Measurements from ENCODE around the gene HEPHL1.
"Not testable (repeated sequence)": the region's sequence is repeated elsewhere in the genome, so short reads cannot be mapped to it uniquely, and the experiment has no call there.

Gene HEPHL1, protein sequence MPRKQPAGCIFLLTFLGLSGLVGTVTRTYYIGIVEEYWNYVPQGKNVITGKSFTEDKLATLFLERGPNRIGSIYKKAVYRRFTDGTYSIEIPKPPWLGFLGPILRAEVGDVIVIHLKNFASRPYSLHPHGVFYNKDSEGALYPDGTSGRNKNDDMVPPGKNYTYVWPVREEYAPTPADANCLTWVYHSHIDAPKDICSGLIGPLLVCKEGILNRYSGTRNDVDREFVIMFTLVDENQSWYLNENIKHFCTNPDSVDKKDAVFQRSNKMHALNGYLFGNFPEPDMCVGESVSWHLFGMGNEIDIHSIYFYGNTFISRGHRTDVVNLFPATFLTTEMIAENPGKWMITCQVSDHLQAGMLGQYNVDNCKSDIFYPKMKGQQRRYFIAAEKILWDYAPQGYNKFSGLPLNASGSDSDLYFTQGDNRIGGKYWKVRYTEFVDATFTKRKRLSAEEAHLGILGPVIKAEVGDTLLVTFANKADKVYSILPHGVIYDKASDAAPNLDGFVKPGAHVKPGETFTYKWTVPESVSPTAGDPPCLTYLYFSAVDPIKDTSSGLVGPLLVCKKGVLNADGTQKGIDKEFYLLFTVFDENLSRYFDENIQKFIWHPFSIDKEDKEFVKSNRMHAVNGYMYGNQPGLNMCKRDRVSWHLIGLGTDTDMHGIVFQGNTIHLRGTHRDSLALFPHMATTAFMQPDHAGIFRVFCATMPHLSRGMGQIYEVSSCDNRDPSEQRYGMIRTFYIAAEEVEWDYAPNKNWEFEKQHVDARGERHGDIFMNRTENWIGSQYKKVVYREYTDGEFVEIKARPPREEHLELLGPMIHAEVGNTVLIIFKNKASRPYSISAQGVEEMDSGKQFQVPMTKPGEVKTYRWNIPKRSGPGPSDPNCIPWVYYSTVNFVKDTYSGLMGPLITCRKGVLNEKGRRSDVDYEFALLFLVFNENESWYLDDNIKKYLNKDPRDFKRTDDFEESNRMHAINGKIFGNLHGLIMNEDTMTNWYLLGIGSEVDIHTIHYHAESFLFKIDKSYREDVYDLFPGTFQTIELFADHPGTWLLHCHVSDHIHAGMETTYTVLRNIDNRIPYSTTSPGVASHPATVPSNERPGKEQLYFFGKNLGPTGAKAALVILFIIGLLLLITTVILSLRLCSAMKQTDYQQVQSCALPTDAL

DNA sequence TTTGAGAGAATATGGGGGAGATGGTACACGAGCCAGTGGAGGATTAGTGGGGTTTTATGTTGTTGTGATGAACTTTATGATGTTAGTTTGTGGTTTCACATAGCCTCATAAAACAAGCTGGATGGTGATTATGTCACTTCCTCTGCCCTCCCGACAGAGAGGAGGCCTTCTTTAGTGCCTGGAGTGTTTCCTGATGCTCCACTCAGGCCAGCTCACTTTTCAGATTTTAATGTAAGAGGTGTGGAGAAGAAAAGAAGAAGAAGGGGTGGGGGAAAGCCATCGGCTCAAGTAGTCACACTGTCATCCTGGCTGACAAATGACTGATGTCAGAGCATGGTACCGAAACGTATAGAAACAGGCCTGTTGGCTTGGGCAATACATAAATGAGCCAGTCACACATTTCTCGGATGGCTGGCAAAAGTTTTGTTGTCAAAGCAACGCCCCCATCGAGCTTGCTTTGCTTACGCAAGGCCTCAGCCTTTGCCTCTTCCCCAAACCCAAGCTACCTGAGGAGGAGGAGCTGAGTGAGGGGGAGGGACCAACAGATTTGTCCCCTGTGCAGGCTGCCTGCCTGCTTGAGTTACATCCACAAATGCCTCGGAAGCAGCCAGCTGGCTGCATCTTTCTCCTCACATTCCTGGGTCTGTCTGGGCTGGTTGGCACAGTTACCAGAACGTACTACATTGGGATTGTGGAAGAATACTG lies at the start of gene HEPHL1:
Gene HEPHL1, plus strand, starts transcription at position 578 of the 705 bp plus-strand sequence. Its CDS starts 15 bp downstream, at position 593.
- H3K4me3 ChIP-seq (ENCODE audit: low read length), result no peak within 1 kb of the TSS
- no peaks in the 10 kb centered on the region for H3K36me3 ChIP-seq (ENCODE audit: insufficient read depth, low read depth, low read length)
- H3K27ac ChIP-seq (ENCODE audit: low read length), result no peak within 1 kb of the TSS
- H3K4me1 ChIP-seq (ENCODE audit: insufficient read depth, low read length), result 0 out of 2 replicates have a peak, but pooled peaks cover 6% of the 10 kb centered on the region
- H3K9ac ChIP-seq (ENCODE audit: low read depth, low read length), result no peak within 1 kb of the TSS
- H3K27me3 ChIP-seq (ENCODE audit: insufficient read depth, low read length), result no peaks in the 10 kb centered on the region
- no peaks in the 10 kb centered on the region for H3K9me3 ChIP-seq (ENCODE audit: insufficient read depth, low read depth, low read length)

DNA sequence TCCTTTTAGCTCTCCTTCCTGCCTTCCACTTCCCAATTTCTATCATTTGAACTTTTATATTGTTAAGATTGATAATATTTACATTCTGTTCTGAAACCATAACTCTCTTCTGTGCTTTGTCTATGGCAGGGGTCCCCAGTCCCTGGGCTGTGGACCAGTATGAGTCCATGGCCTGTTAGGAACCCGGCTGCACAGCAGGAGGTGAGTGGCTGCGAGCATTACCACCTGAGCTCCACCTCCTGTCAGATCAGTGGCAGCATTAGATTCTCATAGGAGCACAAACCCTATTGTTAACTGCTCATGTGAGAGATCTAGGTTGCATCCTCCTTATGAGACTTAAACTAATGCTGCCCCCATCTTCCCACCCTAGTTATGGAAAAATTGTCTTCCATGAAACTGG lies 48.4 kb upstream of the HEPHL1 start:
- H3K9me3 ChIP-seq (ENCODE audit: insufficient read depth, low read depth, low read length), result peaks cover 13% of the 10 kb centered on the region
- no peaks in the 10 kb centered on the region for H3K27me3 ChIP-seq (ENCODE audit: insufficient read depth, low read length)
- no peak overlapping the region for H3K27ac ChIP-seq (ENCODE audit: low read length)
- no peak overlapping the region for H3K9ac ChIP-seq (ENCODE audit: low read depth, low read length)
- no peak overlapping the region for H3K4me3 ChIP-seq (ENCODE audit: low read length)
- H3K4me1 ChIP-seq (ENCODE audit: insufficient read depth, low read length), result no peaks in the 10 kb centered on the region
- H3K36me3 ChIP-seq (ENCODE audit: insufficient read depth, low read depth, low read length), result no peaks in the 10 kb centered on the region

DNA sequence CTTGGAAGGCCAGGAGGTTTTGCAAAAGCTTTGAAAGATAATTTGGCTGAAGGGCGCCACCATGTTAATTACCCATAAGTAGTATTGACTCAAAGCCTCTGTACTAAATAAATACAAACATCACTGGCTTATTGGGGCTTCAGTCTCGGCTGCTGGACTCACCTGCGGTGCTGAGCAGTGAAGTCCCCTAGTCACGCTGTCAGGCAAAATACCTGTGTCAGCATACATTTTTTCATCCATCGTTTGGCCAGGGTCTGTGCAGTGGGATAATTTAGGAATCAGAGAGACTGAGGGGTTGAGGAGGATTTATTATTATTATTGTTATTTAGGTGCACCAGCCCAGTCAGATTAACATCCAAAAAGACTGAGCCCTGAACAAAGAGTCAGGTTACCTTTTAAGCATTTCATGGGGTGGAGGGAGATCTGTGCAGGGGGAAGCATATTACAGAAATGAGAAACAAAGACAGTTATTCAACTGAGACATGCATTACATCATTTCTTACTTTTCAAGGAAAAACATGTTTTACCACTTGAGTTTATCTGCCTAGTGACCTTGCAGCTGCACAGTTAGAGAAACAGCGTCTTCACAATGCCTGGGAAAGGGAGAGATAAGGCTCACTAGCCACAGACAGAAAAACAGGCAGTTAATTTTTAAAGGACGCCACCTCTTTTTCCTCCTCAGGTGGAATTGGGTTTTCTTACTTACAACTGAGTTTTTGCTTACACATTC lies 47.7 kb upstream of the HEPHL1 start:
- not testable (repeated sequence) for H3K36me3 ChIP-seq (ENCODE audit: insufficient read depth, low read depth, low read length); H3K27me3 ChIP-seq (ENCODE audit: insufficient read depth, low read length); H3K4me3 ChIP-seq (ENCODE audit: low read length); H3K27ac ChIP-seq (ENCODE audit: low read length); H3K9ac ChIP-seq (ENCODE audit: low read depth, low read length); H3K4me1 ChIP-seq (ENCODE audit: insufficient read depth, low read length)
- H3K9me3 ChIP-seq (ENCODE audit: insufficient read depth, low read depth, low read length), result peaks cover 13% of the 10 kb centered on the region

DNA sequence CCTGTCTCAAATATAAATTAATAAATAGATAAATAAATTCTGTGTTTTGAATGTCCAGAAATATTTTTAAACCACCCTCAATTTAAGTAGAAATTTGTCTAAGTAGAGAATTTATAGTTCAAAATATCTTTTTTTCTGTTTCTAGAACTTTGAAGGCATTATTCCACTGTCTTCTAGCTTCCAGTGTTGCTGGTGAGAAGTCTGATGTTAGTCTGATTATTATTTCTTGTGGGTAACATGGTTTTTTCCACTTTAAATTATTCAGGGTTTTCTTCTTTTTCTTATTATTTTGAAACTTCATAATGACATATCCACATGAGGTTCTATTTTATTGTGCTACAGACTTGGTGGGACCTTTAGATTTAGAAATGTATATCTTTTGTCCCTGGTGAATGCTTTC lies 46.4 kb upstream of the HEPHL1 start:
- Histone ChIP-seq H3K9ac (ENCODE audit: low read depth, low read length) (no peak overlapping the region), H3K27me3 (ENCODE audit: insufficient read depth, low read length) (no peaks in the 10 kb centered on the region), H3K4me1 (ENCODE audit: insufficient read depth, low read length) (no peaks in the 10 kb centered on the region), H3K27ac (ENCODE audit: low read length) (no peak overlapping the region), H3K4me3 (ENCODE audit: low read length) (no peak overlapping the region), H3K9me3 (ENCODE audit: insufficient read depth, low read depth, low read length) (peaks cover 13% of the 10 kb centered on the region), H3K36me3 (ENCODE audit: insufficient read depth, low read depth, low read length) (no peaks in the 10 kb centered on the region)

DNA sequence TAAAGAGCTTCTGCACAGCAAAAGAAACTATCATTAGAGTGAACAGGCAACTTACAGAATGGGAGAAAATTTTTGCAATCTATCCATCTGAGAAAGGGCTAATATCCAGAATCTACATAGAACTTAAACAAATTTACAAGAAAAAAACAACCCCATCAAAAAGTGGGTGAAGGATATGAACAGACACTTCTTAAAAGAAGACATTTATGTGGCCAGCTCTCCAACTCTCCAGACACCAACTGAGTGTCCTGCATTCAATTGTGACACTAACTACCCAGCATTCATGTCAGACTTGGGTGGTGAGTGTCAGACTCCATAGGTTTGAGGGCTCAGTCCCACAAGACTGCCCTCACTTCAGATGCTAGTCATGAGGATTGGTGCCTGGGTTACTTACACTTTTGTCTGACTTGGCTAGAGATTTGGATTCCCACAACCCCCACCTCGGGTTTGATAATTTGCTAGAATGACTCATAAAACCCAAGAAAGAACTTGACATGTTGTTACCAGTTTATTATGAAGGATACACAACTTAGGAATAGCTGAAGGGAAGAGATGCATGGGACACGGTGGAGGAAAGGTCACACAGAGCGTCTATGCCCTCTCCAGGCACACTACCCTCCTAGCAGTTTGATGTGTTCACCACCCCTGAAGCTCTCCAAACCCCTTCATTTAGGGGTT lies 44.4 kb upstream of the HEPHL1 start:
- H3K27me3 ChIP-seq (ENCODE audit: insufficient read depth, low read length); H3K36me3 ChIP-seq (ENCODE audit: insufficient read depth, low read depth, low read length); H3K27ac ChIP-seq (ENCODE audit: low read length); H3K4me3 ChIP-seq (ENCODE audit: low read length); H3K9ac ChIP-seq (ENCODE audit: low read depth, low read length); H3K4me1 ChIP-seq (ENCODE audit: insufficient read depth, low read length): not testable (repeated sequence)
- H3K9me3 ChIP-seq (ENCODE audit: insufficient read depth, low read depth, low read length), result peaks cover 13% of the 10 kb centered on the region

DNA sequence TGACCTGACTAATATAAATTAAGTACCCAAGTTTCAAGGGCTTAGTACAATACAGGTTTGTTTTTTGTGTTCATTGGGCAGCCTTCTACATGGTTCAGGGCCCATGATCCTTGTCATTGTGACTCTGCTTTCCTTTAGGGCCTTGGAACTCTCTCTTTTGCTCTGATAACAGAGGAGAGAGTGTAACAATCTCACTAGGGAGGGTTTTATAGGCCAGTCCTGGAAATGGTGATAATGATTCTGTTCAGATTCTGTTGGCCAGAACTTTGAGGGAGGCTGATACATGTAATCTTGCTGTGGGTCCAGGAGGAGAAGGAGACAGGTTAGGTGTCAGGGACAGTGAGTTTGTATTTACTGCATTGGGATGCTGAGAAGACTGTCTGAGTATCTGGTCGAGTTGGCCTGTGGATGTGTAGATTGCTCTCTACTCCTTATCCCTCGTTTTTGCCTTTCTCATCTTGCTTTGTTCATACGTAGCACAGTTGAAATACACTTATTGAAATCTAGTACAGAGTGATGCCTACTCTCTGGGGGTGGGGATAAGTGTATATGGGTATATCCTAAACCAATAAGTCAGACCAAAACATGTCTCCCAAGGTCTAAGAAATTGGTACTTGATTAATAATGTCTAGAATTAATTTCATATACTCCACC lies 37.5 kb upstream of the HEPHL1 start:
- H3K9me3 ChIP-seq (ENCODE audit: insufficient read depth, low read depth, low read length), result no peaks in the 10 kb centered on the region
- H3K4me1 ChIP-seq (ENCODE audit: insufficient read depth, low read length), result peaks cover 6% of the 10 kb centered on the region; the same call in 1 of the 2 replicates
- H3K27ac ChIP-seq (ENCODE audit: low read length), result no peak overlapping the region
- no peaks in the 10 kb centered on the region for H3K27me3 ChIP-seq (ENCODE audit: insufficient read depth, low read length)
- no peak overlapping the region for H3K4me3 ChIP-seq (ENCODE audit: low read length)
- no peak overlapping the region for H3K9ac ChIP-seq (ENCODE audit: low read depth, low read length)
- H3K36me3 ChIP-seq (ENCODE audit: insufficient read depth, low read depth, low read length), result no peaks in the 10 kb centered on the region

DNA sequence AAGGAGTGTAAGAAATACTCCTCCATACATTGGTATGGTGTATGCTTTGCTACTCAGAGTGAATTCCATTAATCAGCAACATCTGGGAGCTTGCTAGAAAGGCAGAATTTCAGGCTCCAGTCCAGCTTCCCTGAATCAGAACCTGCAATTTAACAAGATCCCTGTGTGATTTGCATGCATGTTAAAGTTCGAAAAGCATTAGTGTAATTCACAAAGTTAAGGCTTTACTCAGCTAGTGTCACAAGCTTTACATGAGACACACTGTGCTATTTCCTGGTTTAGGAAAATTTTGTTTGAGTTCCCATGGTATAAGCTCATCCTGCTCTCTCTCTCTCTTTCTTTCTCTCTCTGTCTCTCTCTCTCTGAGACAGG lies 37.0 kb upstream of the HEPHL1 start:
- no peak overlapping the region for H3K27ac ChIP-seq (ENCODE audit: low read length)
- H3K4me3 ChIP-seq (ENCODE audit: low read length), result no peak overlapping the region
- H3K4me1 ChIP-seq (ENCODE audit: insufficient read depth, low read length), result peaks cover 6% of the 10 kb centered on the region; the same call in 1 of the 2 replicates
- no peaks in the 10 kb centered on the region for H3K27me3 ChIP-seq (ENCODE audit: insufficient read depth, low read length)
- no peak overlapping the region for H3K9ac ChIP-seq (ENCODE audit: low read depth, low read length)
- H3K36me3 ChIP-seq (ENCODE audit: insufficient read depth, low read depth, low read length), result no peaks in the 10 kb centered on the region
- no peaks in the 10 kb centered on the region for H3K9me3 ChIP-seq (ENCODE audit: insufficient read depth, low read depth, low read length)

DNA sequence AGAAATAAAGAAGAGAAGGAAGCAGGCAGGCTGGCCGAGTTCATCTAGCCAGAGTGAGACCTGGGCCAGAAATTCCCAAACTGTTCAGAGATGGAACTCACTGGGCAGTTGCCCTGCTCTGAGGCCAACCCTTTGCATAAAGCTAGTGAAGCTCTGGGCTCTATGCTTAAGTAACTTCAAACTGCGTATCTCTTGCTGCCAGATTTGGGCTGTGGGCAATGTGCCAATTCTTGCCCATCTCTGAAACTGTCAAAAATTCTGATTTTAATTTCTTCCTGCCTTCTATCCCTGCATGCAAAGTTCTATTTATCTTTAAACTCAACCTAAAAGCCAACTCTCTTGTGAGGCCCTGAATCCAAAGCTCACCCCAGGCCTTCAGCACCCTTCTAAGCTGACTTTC lies 36.2 kb upstream of the HEPHL1 start:
- Histone ChIP-seq H3K9ac (ENCODE audit: low read depth, low read length) (no peak overlapping the region), H3K27ac (ENCODE audit: low read length) (no peak overlapping the region), H3K4me3 (ENCODE audit: low read length) (no peak overlapping the region), H3K9me3 (ENCODE audit: insufficient read depth, low read depth, low read length) (no peaks in the 10 kb centered on the region), H3K36me3 (ENCODE audit: insufficient read depth, low read depth, low read length) (no peaks in the 10 kb centered on the region), H3K27me3 (ENCODE audit: insufficient read depth, low read length) (no peaks in the 10 kb centered on the region), H3K4me1 (ENCODE audit: insufficient read depth, low read length) (peaks cover 6% of the 10 kb centered on the region; the same call in 1 of the 2 replicates)

DNA sequence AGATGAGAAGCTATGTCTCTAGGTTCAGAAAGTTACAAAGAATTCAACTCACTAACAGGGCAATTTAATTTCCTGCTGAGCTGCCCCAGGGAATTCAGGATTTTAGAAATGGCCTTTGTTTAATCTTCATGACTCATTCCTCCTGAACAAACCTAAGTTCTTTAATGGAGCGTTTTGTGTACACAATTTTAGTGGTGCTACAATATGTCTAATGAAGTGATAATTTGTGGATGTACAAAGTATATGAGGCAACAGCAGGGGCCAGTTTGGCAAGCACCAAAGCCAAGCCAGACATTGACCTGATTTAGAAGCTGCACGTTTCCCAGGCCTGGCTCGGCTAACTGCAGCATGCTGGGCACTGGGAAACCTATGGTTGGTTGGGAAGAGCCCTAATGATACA lies 34.4 kb upstream of the HEPHL1 start:
- no peak overlapping the region for H3K4me3 ChIP-seq (ENCODE audit: low read length)
- H3K27ac ChIP-seq (ENCODE audit: low read length), result no peak overlapping the region
- H3K36me3 ChIP-seq (ENCODE audit: insufficient read depth, low read depth, low read length), result no peaks in the 10 kb centered on the region
- H3K9ac ChIP-seq (ENCODE audit: low read depth, low read length), result no peak overlapping the region; the same call in 1 of the 2 replicates
- peaks cover 6% of the 10 kb centered on the region; the same call in 1 of the 2 replicates for H3K4me1 ChIP-seq (ENCODE audit: insufficient read depth, low read length)
- H3K27me3 ChIP-seq (ENCODE audit: insufficient read depth, low read length), result no peaks in the 10 kb centered on the region
- H3K9me3 ChIP-seq (ENCODE audit: insufficient read depth, low read depth, low read length), result no peaks in the 10 kb centered on the region

DNA sequence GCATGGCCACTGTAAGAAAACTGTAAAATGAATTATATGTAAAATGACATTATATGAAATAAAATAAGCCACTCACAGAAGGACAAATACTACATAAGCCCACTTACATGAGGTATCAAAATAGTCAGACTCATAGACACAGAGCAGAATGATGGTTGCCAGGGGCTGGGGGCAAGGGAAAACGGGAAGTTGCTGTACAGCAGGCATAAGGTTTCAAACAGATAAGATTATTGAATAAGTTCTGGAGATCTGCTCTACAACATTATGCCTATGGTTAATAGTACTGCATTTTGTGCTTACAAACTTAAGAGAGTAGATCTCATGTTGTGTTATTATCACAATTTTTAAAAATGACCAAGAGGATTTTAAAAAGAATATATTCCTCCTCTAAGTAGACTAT lies 32.7 kb upstream of the HEPHL1 start:
- Histone ChIP-seq H3K27me3 (ENCODE audit: insufficient read depth, low read length) (no peaks in the 10 kb centered on the region), H3K27ac (ENCODE audit: low read length) (no peak overlapping the region), H3K36me3 (ENCODE audit: insufficient read depth, low read depth, low read length) (no peaks in the 10 kb centered on the region), H3K9me3 (ENCODE audit: insufficient read depth, low read depth, low read length) (peaks cover 7% of the 10 kb centered on the region; the same call in 1 of the 2 replicates), H3K4me1 (ENCODE audit: insufficient read depth, low read length) (peaks cover 6% of the 10 kb centered on the region; the same call in 1 of the 2 replicates), H3K9ac (ENCODE audit: low read depth, low read length) (no peak overlapping the region), H3K4me3 (ENCODE audit: low read length) (no peak overlapping the region)
